KOPT-K1 (cell line): ENCODE measurements around the gene ROS1.

ENCODE experiments used
- H3K27ac ChIP-seq: fragments of 200-600 bp; sonication (generic); 2 replicates; pipeline ENCODE4 v1.5.1; 2016; ENCODE audit warnings: antibody characterized with exemption, mild to moderate bottlenecking, low read depth, low read length; ENCODE audit not compliant: poor library complexity, severe bottlenecking
- H3K36me3 ChIP-seq: fragments of 200-600 bp; sonication (generic); 2 replicates; pipeline ENCODE4 v1.5.1; 2017; ENCODE audit warnings: antibody characterized with exemption, mild to moderate bottlenecking, low read length, moderate library complexity; ENCODE audit not compliant: insufficient read depth
- H3K9me3 ChIP-seq: fragments of 200-600 bp; sonication (generic); 2 replicates; pipeline ENCODE4 v1.5.1; 2017; ENCODE audit warnings: antibody characterized with exemption, low read length, mild to moderate bottlenecking; ENCODE audit not compliant: insufficient read depth, poor library complexity, severe bottlenecking

Gene ROS1

DNA sequence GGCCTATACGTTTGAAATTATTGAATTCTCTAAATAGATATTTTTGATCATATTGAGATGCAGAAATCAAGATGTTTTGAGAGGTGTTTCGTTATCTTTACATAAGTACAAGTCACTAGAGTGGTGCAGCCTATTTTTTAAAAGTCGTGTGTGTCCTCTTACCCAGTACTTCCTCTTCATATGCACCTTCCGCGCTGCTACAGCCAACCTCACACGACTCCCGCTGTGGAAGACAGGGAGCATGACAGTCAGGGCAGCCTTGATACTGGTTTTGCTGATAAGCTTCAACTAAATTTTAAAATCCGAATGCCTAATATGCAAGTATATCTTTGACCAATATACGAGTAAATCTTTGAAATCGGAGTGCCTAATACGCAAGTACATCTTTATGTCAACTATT lies 16.3 kb downstream of the ROS1 start:
- H3K9me3 ChIP-seq, result no peaks in the 10 kb centered on the region
- H3K27ac ChIP-seq, result no peak overlapping the region
- no peaks in the 10 kb centered on the region for H3K36me3 ChIP-seq

GRCh38 chr6:117404548-117404947 lies 21.2 kb downstream of the ROS1 start:
- Histone ChIP-seq H3K36me3 (no peaks in the 10 kb centered on the region), H3K9me3 (no peaks in the 10 kb centered on the region), H3K27ac (no peak overlapping the region)

DNA sequence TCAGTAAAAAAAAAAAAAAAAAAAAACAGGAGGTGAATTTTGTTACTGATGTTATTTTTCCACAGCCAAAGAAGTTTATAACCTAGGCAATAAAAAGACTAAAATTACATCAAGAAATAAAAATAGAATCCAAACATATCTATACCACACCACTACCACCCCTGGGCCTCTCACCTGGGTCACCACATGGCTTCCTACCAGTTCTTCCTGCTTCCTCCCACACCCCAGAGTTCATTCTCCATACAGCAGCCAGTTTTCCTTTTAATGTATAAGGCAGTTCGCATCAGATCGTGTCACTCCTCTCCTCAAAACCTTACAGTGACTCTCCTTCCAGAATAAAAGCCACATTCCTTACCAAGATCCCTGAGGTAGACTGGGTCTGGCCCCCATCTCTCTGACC lies 23.9 kb downstream of the ROS1 start:
- H3K27ac ChIP-seq, result no peak overlapping the region

DNA sequence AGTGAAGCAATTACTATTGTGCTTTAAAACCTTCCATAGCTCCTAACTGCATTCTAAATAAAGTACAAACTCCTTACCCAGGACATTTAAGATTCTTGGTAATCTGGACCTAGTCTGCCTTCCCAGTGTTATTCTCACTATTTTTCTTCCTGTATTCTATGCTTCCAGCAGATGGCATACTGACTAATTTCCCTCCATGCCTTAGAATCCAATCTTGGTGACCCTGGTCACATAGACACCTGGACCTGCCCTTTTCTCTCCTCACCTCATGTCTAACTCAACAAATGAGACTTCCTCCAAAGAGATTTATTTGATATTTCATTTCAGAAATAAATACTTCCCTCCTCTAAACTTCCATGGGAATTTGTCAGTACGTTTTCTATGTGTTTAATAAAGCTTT lies 25.8 kb downstream of the ROS1 start:
- Histone ChIP-seq H3K27ac (no peak overlapping the region), H3K9me3 (no peaks in the 10 kb centered on the region), H3K36me3 (no peaks in the 10 kb centered on the region)

More for the DNA sequence above, 23.9 kb downstream of the ROS1 start:
- Histone ChIP-seq H3K9me3 (no peaks in the 10 kb centered on the region), H3K36me3 (no peaks in the 10 kb centered on the region)

- H3K27ac ChIP-seq, result no peak overlapping the region
- no peaks in the 10 kb centered on the region for H3K36me3 ChIP-seq
- no peaks in the 10 kb centered on the region for H3K9me3 ChIP-seq
Observed at GRCh38 chr6:117399126-117399525, 26.6 kb downstream of the ROS1 start.

GRCh38 chr6:117397536-117398227 lies 28.1 kb downstream of the ROS1 start:
- Histone ChIP-seq H3K36me3 (no peaks in the 10 kb centered on the region), H3K27ac (no peak overlapping the region), H3K9me3 (no peaks in the 10 kb centered on the region)

GRCh38 chr6:117396228-117396627 lies 29.5 kb downstream of the ROS1 start:
- Histone ChIP-seq H3K9me3 (no peaks in the 10 kb centered on the region), H3K27ac (no peak overlapping the region), H3K36me3 (no peaks in the 10 kb centered on the region)

DNA sequence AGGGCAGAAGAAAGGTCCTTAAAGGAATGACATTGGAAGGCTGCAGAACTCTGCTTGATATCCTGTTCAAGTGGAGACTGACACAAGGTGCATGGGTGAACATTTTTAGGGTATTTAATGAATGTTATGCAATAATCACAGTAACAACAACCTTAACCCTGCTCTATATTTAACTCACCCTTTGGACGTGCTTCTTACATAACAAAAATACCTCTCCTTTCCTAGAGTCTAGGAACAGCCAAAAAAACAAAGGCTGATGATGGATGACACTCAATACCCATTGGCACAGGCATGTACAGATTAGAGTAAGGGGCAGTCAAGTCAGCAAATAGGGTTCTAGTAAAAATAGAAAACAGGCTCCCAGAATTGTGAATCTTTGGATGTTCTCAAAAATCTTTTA lies 30.6 kb downstream of the ROS1 start:
- Histone ChIP-seq H3K27ac (no peak overlapping the region), H3K9me3 (no peaks in the 10 kb centered on the region), H3K36me3 (no peaks in the 10 kb centered on the region)

DNA sequence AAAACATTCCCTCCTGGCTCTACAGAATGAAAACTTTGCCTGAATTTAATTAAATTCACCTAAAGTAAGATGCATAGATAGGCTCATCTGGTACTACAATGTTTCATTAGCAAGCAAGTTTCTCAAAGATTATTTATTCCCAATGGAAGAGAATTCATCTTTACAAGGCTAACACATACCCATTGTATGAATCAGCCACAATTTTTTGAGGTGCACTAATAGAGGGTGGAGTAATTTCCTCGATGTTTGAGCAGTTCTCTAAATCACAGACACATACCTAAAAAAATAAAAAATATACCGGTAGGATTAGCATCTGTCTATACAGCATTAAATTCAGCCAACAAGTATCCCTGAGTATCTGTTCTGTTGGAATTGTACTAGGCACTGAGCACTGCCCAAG lies 32.7 kb downstream of the ROS1 start:
- H3K9me3 ChIP-seq, result no peaks in the 10 kb centered on the region
- no peak overlapping the region for H3K27ac ChIP-seq

DNA sequence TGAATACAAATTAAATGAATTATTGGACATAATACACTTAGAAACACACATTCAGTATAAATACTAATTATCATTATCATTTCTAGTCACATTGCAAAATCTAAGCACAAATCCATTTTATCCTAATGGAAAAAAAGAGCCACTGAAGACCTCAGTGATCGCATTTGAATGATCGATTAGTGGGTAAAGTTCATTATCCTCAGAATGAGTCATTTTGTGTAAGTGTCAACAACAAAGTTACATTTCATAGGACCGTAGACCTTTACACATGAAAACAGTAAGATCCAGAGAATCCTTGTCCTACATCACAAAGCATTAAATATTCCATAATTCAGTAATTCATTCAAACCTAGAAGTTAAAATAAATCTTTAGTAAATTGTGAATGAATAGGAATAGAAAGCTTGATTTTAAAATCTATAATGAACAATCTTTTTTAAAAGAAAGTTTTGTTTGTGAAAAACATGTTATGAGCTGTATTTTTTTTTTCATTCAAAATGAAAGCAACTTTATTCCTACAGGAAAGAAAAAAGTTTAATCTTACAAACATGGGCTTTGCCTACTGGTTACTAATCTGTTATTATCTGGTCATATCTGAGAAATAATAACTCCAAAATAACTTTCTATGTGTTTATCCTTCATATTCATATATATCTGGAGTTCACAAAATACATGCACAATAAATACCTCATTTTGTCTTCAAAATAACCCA lies 33.7 kb downstream of the ROS1 start:
- Histone ChIP-seq H3K36me3 (no peaks in the 10 kb centered on the region), H3K9me3 (no peaks in the 10 kb centered on the region), H3K27ac (no peak overlapping the region)

More for the DNA sequence above, 32.7 kb downstream of the ROS1 start:
- H3K36me3 ChIP-seq, result no peaks in the 10 kb centered on the region

DNA sequence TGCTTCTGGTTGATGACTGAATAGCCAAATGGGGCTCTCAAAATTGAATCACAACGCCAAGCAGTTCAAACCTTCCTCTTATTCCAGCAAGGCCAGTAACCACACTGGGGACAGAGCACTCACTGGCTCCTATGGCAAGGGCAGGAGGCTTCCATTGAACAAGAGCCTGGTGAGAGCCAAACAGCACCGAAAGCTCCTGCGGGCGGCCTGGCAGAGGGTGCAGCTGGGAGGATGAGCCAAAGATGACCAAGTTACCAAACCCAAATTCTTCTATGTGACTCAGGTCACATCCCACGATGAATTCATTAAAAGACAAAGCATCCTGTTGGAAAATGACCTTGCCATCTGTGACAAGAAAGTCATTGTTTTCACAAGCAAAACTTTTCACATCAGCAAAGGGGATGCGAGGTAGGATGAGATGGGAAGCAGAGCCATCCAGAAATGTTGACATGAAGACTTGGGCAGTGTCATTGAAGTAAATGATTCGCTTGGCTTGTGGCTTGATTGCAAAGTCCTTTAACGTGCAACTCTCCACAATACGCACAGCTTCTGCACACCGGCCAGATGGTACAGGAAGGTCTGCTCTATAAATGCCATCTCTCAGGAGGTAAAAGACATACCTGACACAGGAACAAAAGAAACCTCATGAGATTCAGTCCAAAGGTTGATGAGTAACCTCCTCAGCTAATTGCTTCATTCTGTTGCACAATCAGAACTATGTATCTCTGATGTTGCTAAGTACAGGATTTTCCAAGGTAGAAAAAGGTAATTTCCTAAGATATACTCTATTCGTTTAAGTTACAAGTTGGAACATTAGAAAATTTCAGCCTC lies 36.3 kb downstream of the ROS1 start:
- Histone ChIP-seq H3K27ac (no peak overlapping the region), H3K36me3 (no peaks in the 10 kb centered on the region), H3K9me3 (no peaks in the 10 kb centered on the region)

DNA sequence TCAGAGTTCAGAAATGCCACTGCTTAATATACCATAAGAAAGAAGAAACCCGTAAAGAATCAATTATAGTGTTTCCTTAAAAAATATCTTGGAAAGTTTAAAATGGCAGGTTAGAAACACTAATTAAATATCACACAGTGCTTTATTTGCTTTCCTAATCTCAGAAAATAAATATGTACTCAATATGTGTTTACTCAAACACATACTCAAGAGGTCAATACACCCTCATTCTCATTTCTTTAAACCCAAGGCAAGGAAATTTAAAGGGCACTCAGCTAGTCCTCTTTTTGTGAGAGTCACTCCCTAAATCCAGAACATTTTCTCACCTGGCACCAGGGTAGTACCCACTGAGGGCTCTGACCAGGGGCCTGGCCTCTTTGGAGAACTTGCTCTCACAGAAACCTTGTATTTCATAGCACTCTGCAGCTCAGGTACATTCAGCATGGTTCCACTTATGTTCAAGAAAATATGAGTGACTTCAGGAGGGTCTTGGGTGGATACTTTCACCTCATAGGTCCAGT lies 38.2 kb downstream of the ROS1 start:
- no peak overlapping the region for H3K27ac ChIP-seq
- no peaks in the 10 kb centered on the region for H3K36me3 ChIP-seq
- H3K9me3 ChIP-seq, result no peaks in the 10 kb centered on the region

DNA sequence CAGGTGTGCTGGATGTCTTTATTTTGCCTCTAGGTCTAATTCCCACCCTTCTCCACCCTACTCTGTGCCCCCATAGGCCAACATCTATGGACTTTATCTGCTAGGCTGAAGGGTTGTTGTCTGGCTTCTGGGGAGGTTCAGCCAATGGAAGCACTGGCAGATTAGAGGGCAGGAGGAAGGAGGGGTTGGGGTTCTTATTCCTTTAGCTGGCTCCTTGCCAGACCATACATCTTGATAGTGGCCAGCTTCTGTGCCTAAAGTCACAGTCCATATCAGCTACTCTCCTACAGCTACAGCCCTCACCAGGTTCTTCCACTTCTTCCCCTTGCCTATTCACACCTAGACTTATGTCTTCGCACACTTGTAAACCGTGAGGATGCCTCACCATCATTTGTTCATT lies 41.1 kb downstream of the ROS1 start:
- H3K27ac ChIP-seq, result no peak overlapping the region
- no peaks in the 10 kb centered on the region for H3K9me3 ChIP-seq
- no peaks in the 10 kb centered on the region for H3K36me3 ChIP-seq

DNA sequence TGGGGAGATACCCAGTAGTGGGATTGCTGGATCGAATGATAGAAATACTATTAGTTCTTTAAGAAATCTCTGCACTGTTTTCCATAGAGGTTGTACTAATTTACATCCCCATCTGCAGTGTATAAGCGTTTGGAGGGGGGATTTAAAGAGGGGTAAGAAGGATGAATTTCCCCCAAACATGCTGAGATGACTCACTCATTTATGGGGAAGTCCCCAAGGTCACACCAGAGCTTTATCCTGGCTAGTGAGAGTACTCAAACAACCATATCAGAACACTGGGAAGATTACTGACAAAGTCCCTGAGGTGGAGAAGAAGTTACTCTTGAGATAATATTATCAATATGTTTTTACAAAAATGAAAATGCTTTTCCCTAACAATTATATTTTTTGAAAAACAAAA lies 44.0 kb downstream of the ROS1 start:
- Histone ChIP-seq H3K9me3 (no peaks in the 10 kb centered on the region), H3K27ac (no peak overlapping the region), H3K36me3 (no peaks in the 10 kb centered on the region)

DNA sequence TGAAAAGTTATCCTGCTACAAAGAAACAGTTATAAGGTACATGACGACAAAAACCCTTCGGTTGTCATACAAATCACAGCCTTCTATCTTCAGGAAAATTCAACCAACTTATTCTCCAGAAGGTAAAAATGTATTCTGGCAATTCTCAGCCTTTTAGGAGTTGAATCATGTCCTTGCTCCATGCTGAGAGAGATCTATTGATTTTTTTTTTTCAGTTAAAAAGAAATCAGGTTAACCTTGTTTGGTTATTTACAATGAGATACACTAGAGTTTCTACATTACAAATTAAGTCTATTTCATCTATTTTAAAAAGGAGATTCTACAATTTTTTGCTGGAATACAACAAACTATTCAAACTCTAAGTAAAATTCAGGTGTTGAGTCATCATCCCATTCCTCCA lies 45.4 kb downstream of the ROS1 start:
- Histone ChIP-seq H3K27ac (no peak overlapping the region), H3K36me3 (no peaks in the 10 kb centered on the region), H3K9me3 (no peaks in the 10 kb centered on the region)
